Activated CD4-positive, alpha-beta T cell treated with anti-CD3 and anti-CD28 coated beads for 1 hour (primary cell): ENCODE results near the gene CHST12.
"Not testable (repeated sequence)": the region's sequence is repeated elsewhere in the genome, so short reads cannot be mapped to it uniquely, and the experiment has no call there.

Experiments used
- DNase-seq: peaks from one replicate; pipeline ENCODE4 v3.0.0-alpha.2; 2020

CHST12 gene

GRCh38 chr7:2405201-2405600 is 1.8 kb downstream of the CHST12 start:
- DNase-seq, result no peak

GRCh38 chr7:2405601-2406345 is 2.4 kb downstream of the CHST12 start:
- peak; percentile 37 for DNase-seq

- no peak for DNase-seq
Measured at GRCh38 chr7:2409745-2410414, 6.5 kb downstream of the CHST12 start.

- no peak for DNase-seq
Measured at GRCh38 chr7:2411049-2411448, 7.6 kb downstream of the CHST12 start.

- DNase-seq, result no peak
Measured at GRCh38 chr7:2411815-2412586, 8.6 kb downstream of the CHST12 start.

- DNase-seq, result no peak
Measured at GRCh38 chr7:2412587-2413201, 9.3 kb downstream of the CHST12 start.

- DNase-seq, result no peak
Measured at GRCh38 chr7:2416063-2416462, 12.7 kb downstream of the CHST12 start.

- no peak for DNase-seq
Measured at GRCh38 chr7:2416650-2417049, 13.2 kb downstream of the CHST12 start.

- not testable (repeated sequence) for DNase-seq
Measured at GRCh38 chr7:2417178-2417577, 13.8 kb downstream of the CHST12 start.

GRCh38 chr7:2417981-2418481 is 14.6 kb downstream of the CHST12 start:
- no peak for DNase-seq

GRCh38 chr7:2420216-2420933 is 17.0 kb downstream of the CHST12 start:
- no peak for DNase-seq

GRCh38 chr7:2421943-2422310 is 18.5 kb downstream of the CHST12 start:
- no peak for DNase-seq

- no peak for DNase-seq
Measured at GRCh38 chr7:2425749-2426148, 22.3 kb downstream of the CHST12 start.

- DNase-seq, result no peak
Measured at GRCh38 chr7:2431260-2431867, 28.0 kb downstream of the CHST12 start.

- DNase-seq, result no peak
Measured at GRCh38 chr7:2432910-2433712, 29.7 kb downstream of the CHST12 start.

GRCh38 chr7:2433713-2434550 is 30.5 kb downstream of the CHST12 start:
- no peak for DNase-seq

- no peak for DNase-seq
Measured at GRCh38 chr7:2435146-2435545, 31.7 kb downstream of the CHST12 start.

- no peak for DNase-seq
Measured at GRCh38 chr7:2436341-2437104, 33.1 kb downstream of the CHST12 start.

GRCh38 chr7:2437136-2437535 is 33.7 kb downstream of the CHST12 start:
- no peak for DNase-seq
